D721Med (cell line): ENCODE results near the gene GREM2.

Experiments
- DNase-seq: peaks from one replicate; pipeline ENCODE4 v3.0.0; 2011; ENCODE audit warnings: low spot score; ENCODE audit not compliant: insufficient read length
- FAIRE-seq: peaks from 2 replicates; lab custom pipeline; 2011; peaks lifted over from hg19 to GRCh38; lab: Jason Lieb, UNC
- CTCF ChIP-seq: IDR thresholded peaks from 2 replicates; pipeline ENCODE4 v1.5.1; 2012; ENCODE audit warnings: mild to moderate bottlenecking, control low read depth; ENCODE audit not compliant: insufficient read depth; ENCODE audit errors: missing control alignments

The GREM2 gene

GRCh38 chr1:240522122-240522822 is 89.7 kb downstream of the GREM2 start:
- TF ChIP-seq CTCF = no peak
- DNase-seq (no peak), FAIRE-seq (peak; percentile 11)

GRCh38 chr1:240517891-240518290 is 94.1 kb downstream of the GREM2 start:
- TF ChIP-seq CTCF = no peak
- FAIRE-seq = peak; percentile 64
- no peak for DNase-seq

GRCh38 chr1:240516069-240516468 is 95.9 kb downstream of the GREM2 start:
- TF ChIP-seq CTCF = no peak
- FAIRE-seq = no peak
- no peak for DNase-seq

- no peak for TF ChIP-seq CTCF
- FAIRE-seq (peak; percentile 61), DNase-seq (no peak)
Measured at GRCh38 chr1:240515505-240515904, 96.5 kb downstream of the GREM2 start.

- TF ChIP-seq CTCF = no peak
- DNase-seq (no peak), FAIRE-seq (no peak)
Measured at GRCh38 chr1:240511789-240512188, 100.2 kb downstream of the GREM2 start.

GRCh38 chr1:240508950-240509349 is 103.0 kb downstream of the GREM2 start:
- TF ChIP-seq CTCF = no peak
- DNase-seq (no peak), FAIRE-seq (no peak)

GRCh38 chr1:240508201-240508600 is 103.8 kb downstream of the GREM2 start:
- DNase-seq (no peak), FAIRE-seq (peak; percentile 53)
- no peak for TF ChIP-seq CTCF
